GM13976 (cell line): ENCODE data around the gene PVALB.

Source experiments
- DNase-seq: peaks from one replicate; pipeline ENCODE4 v3.0.0; 2012; ENCODE audit warnings: low spot score
- in situ Hi-C: fragments of 300-500 bp; cut with MboI; formaldehyde crosslinking; loops from one replicate; pipeline ENCODE4 v1.12.0; 2022; ENCODE audit warnings: low sequenced_read_pairs, mixed read lengths, inconsistent platforms; ENCODE audit not compliant: unreplicated experiment
- TF ChIP-seq, protein P1 (sequence below): IDR thresholded peaks from 2 replicates; pipeline ENCODE4 v1.5.1; 2012; ENCODE audit warnings: borderline replicate concordance, mild to moderate bottlenecking; ENCODE audit not compliant: insufficient read depth; ENCODE audit errors: extremely low read depth, missing control alignments, control extremely low read depth

PVALB gene

GRCh38 chr22:36828815-36829214 is 12.0 kb upstream of the PVALB start:
- in situ Hi-C loops = no loop called here
- DNase-seq = no peak
- TF ChIP-seq, protein P1, sequence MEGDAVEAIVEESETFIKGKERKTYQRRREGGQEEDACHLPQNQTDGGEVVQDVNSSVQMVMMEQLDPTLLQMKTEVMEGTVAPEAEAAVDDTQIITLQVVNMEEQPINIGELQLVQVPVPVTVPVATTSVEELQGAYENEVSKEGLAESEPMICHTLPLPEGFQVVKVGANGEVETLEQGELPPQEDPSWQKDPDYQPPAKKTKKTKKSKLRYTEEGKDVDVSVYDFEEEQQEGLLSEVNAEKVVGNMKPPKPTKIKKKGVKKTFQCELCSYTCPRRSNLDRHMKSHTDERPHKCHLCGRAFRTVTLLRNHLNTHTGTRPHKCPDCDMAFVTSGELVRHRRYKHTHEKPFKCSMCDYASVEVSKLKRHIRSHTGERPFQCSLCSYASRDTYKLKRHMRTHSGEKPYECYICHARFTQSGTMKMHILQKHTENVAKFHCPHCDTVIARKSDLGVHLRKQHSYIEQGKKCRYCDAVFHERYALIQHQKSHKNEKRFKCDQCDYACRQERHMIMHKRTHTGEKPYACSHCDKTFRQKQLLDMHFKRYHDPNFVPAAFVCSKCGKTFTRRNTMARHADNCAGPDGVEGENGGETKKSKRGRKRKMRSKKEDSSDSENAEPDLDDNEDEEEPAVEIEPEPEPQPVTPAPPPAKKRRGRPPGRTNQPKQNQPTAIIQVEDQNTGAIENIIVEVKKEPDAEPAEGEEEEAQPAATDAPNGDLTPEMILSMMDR = no peak

- in situ Hi-C loops = no loop called here
- TF ChIP-seq, protein P1 = no peak
- DNase-seq = no peak
These were observed 9.4 kb upstream of the PVALB start for GRCh38 chr22:36826262-36826661.

DNA sequence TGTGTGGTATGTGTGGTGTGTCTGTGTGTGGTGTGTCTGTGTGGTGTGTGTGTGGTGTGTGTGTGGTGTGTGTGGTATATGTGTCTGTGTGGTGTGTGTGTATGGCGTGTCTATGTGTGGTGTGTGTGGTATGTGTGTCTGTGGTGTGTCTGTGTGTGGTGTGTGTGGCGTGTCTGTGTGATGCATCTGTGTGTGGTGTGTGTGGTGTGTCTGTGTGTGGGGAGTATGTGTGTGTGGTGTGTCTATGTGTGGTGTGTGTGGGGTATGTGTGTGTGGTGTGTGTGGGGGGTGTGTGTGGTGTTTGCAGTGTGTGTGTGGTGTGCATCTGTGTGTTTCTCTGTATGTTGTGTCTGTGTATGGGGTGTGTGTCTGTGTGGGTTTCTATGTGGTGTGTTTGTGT is 7.8 kb upstream of the PVALB start:
- no peak for DNase-seq
- in situ Hi-C loops = no loop called here
- TF ChIP-seq, protein P1 = no peak

GRCh38 chr22:36823186-36823839 is 6.5 kb upstream of the PVALB start:
- in situ Hi-C loops = no loop called here
- TF ChIP-seq, protein P1 = no peak
- no peak for DNase-seq

- in situ Hi-C loops = no loop called here
- TF ChIP-seq, protein P1 = no peak
- DNase-seq = no peak
These were observed 5.7 kb upstream of the PVALB start for GRCh38 chr22:36822581-36822980.

DNA sequence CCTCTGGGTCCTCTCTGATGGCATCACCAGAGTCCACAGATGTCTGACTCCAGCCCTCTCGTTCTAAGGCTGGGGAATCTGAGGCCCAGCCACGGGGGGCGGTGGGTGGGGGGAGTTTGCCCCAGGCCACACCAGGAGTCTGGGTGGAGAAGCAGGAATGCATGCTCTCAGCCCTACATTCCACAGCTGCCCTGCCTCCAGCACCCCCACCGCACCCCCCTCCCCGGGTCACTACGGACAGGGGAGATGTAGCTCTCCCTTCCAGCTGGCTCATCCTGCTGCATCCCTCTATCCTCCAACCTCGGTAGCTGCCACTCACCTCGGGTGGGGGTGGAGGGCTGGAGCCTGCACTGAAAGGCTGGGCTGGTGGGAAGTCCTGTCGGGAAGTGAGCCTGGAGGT is 2.3 kb upstream of the PVALB start:
- in situ Hi-C loops = no loop called here

More for the DNA sequence above, 2.3 kb upstream of the PVALB start:
- DNase-seq = no peak
- TF ChIP-seq, protein P1 = no peak
